ENCODE results near the gene MAPRE3. TPM values are rescaled to one million over a fixed set of nuclear protein-coding genes. Genes with fewer than 3 reads are reported as not detected.

MAPRE3 gene
- total RNA-seq, 2 experiments from 2014 or later, result 1.6 to 1.7 TPM

GRCh38 chr2:27041752-27042151 lies 71.3 kb downstream of the MAPRE3 start:
- no peak for ATAC-seq
- Mint-ChIP-seq H3K27ac (no peak overlapping the region), H3K4me3 (no peak overlapping the region), H3K9me3 (no peaks in the 10 kb centered on the region), H3K27me3 (no peaks in the 10 kb centered on the region), H3K4me1 (ENCODE audit: low read depth) (no peaks in the 10 kb centered on the region), H3K36me3 (ENCODE audit: low read depth) (peaks cover 23% of the 10 kb centered on the region)
- intact Hi-C loops (cut with micrococcal nuclease), result no loop called here
- TF ChIP-seq CTCF (IDR thresholded peaks at IDR 0.05), result no peak
- CTCF ChIA-PET, result no interaction called here
- DNase-seq, result no peak
- POLR2A ChIA-PET, result interaction anchor here (0.6 to 3.4 kb wide), 2 partner anchors 9 to 242 kb away, joined by 3 to 26 read pairs; partner anchors contain the start of gene AGBL5

GRCh38 chr2:27042159-27042661 lies 71.8 kb downstream of the MAPRE3 start:
- CTCF ChIA-PET, result interaction anchor here (1.3 to 1.5 kb wide), 2 partner anchors 10 to 80 kb away, joined by 3 read pairs; no protein-coding TSS in a partner anchor
- intact Hi-C loops (cut with micrococcal nuclease), result no loop called here
- DNase-seq (no peak), ATAC-seq (no peak)
- Mint-ChIP-seq H3K4me1 (ENCODE audit: low read depth) (no peaks in the 10 kb centered on the region), H3K36me3 (ENCODE audit: low read depth) (peaks cover 20% of the 10 kb centered on the region), H3K4me3 (no peak overlapping the region), H3K9me3 (no peaks in the 10 kb centered on the region), H3K27ac (no peak overlapping the region), H3K27me3 (no peaks in the 10 kb centered on the region)
- TF ChIP-seq CTCF (IDR thresholded peaks at IDR 0.05), result no peak
- POLR2A ChIA-PET, result no interaction called here

DNA sequence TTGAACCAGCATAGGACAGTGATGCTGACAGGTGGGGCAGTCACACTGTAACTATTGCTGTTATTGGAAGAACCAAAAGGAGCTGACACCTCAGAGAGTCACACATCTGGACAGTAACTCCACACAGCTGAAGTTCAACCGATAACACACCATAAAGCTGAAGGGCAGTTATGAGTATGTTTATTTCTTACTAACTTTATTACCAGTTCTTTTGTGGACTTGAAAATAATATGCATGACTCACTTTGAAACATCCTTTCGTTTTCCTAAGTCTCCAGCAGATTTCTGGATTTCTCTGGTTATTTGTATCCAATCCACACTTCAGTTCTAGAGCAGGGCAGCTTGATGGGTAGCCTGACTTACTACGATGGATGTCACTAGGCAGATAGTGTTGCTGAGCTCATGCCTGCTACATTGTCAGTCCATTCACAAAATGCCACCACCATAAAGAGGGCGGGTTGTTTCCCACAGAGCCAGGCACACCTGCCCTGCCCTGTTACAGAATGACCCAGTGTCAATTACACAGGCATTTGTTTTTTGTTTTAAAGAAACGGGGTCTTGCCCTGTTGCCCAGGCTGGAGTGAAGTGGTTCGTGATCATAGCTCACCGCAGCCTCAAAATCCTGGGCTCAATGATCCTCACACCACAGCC lies 72.7 kb downstream of the MAPRE3 start:
- Mint-ChIP-seq H3K9me3 (no peaks in the 10 kb centered on the region), H3K36me3 (ENCODE audit: low read depth) (peaks cover 20% of the 10 kb centered on the region), H3K27ac (no peak overlapping the region), H3K4me3 (no peak overlapping the region), H3K27me3 (no peaks in the 10 kb centered on the region), H3K4me1 (ENCODE audit: low read depth) (peaks cover 3% of the 10 kb centered on the region)
- POLR2A ChIA-PET, result interaction anchor here (0.7 kb wide), 1 partner anchor 27 kb away, joined by 3 read pairs; no protein-coding TSS in a partner anchor
- CTCF ChIA-PET, result interaction anchor here (1.3 to 1.5 kb wide), 2 partner anchors 9 to 81 kb away, joined by 3 read pairs; no protein-coding TSS in a partner anchor
- ATAC-seq (no peak), DNase-seq (no peak)
- intact Hi-C loops (cut with micrococcal nuclease), result no loop called here
- TF ChIP-seq CTCF (IDR thresholded peaks at IDR 0.05), result no peak

GRCh38 chr2:27049422-27050280 lies 79.2 kb downstream of the MAPRE3 start:
- ATAC-seq (peak; percentile 25), DNase-seq (peak; percentile 86)
- Mint-ChIP-seq H3K4me3 (peak overlapping the region; percentile 90), H3K9me3 (no peaks in the 10 kb centered on the region), H3K36me3 (ENCODE audit: low read depth) (peaks cover 8% of the 10 kb centered on the region), H3K4me1 (ENCODE audit: low read depth) (peaks cover 20% of the 10 kb centered on the region), H3K27me3 (peaks cover 6% of the 10 kb centered on the region), H3K27ac (peak overlapping the region; percentile 99)
- ChIA-PET CTCF (interaction anchor here (0.6 to 4.3 kb wide), 15 partner anchors 10 to 142 kb away, joined by 3 to 32 read pairs (median 5); partner anchors contain the start of genes KHK and OST4), POLR2A (interaction anchor here (0.8 to 3.6 kb wide), 12 partner anchors 10 to 170 kb away, joined by 3 to 26 read pairs (median 4); partner anchors contain the start of genes OST4 and TMEM214)
- intact Hi-C loops (cut with micrococcal nuclease), result no loop called here
- TF ChIP-seq CTCF (IDR thresholded peaks at IDR 0.05), result no peak

Data from activated CD8-positive, alpha-beta T cell treated with anti-CD3 and anti-CD28 coated beads for 36 hours (primary cell).